A549 treated with DMSO at 1 μM for 4 hours (cell line): ENCODE results near the gene STXBP3. TPM values are rescaled to one million over a fixed set of nuclear protein-coding genes. Genes with fewer than 3 reads are reported as not detected.

Experiments used
- total RNA-seq: library from RNA; stranded (reverse); fragments of 200-300 nt; extraction: Qiagen RNA extraction; gene quantifications from 5 replicates; pipeline ENCODE4 v1.2.3, GENCODE V29; 2022; ENCODE audit warnings: low read depth

The STXBP3 gene
- 16.9 to 27.4 TPM (median 23.0 TPM) in 5 replicates for total RNA-seq

GRCh38 chr1:108746382-108747170 lies at the start of gene STXBP3:
Gene STXBP3 (plus strand): TSS chr1:108746674. CDS start chr1:108746738, 64 bp downstream.

GRCh38 chr1:108712606-108713150 lies 33.8 kb upstream of the STXBP3 start, which contains the start of gene FNDC7:
Gene FNDC7 (plus strand): TSS chr1:108712908. CDS start chr1:108712934, 26 bp downstream.

GRCh38 chr1:108856994-108857393 lies 110.5 kb downstream of the STXBP3 start, which contains the start of gene AKNAD1:
Gene AKNAD1 (minus strand): TSS chr1:108857094. CDS start chr1:108852664, 4,430 bp downstream.

Other genes with a start within 250 kb of the STXBP3 start
- gene EEIG2, start 186.6 kb upstream of the STXBP3 start, total RNA-seq, result 5.4 to 9.5 TPM (median 7.7 TPM) in 5 replicates
- 4.3 to 4.7 TPM (median 4.4 TPM) in 5 replicates for gene HENMT1, start 85.6 kb upstream of the STXBP3 start, total RNA-seq
- 21.0 to 26.2 TPM (median 24.4 TPM) in 5 replicates for gene PRPF38B, start 54.4 kb upstream of the STXBP3 start, total RNA-seq
- gene FNDC7, start 33.8 kb upstream of the STXBP3 start, total RNA-seq, result 0.02 to 0.09 TPM (median 0.03 TPM) in 3 of 5 replicates, not detected in the others
- gene AKNAD1, start 110.4 kb downstream of the STXBP3 start, total RNA-seq, result 0.72 to 1.1 TPM (median 0.87 TPM) in 5 replicates
- gene GPSM2, start 130.3 kb downstream of the STXBP3 start, total RNA-seq, result 13.6 to 17.3 TPM (median 16.8 TPM) in 5 replicates
- gene CLCC1, start 216.8 kb downstream of the STXBP3 start, total RNA-seq, result 12.2 to 19.6 TPM (median 18.6 TPM) in 5 replicates